ENCODE data around the gene CAMTA1.

DNA sequence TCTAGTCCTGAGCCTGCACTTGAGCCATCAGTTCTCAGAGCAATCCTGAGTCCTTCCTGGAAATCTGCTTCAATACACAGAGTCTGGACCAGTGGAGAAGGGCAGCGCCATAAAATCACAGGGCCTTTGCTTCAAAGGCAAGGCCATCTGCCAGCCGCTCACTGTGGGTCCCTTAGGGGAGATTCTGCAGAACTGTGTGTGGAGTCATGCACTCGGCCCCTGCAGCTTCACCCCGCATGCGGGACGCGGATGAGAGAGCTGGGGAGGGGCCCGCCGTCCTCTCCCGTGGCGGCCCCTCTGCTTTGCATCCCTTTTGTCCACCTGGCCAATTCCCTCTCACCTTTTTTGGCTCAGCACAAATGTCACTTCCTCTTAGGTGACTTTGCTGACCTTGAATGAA is 674.7 kb downstream of the CAMTA1 start:
- TF ChIP-seq, protein P1, sequence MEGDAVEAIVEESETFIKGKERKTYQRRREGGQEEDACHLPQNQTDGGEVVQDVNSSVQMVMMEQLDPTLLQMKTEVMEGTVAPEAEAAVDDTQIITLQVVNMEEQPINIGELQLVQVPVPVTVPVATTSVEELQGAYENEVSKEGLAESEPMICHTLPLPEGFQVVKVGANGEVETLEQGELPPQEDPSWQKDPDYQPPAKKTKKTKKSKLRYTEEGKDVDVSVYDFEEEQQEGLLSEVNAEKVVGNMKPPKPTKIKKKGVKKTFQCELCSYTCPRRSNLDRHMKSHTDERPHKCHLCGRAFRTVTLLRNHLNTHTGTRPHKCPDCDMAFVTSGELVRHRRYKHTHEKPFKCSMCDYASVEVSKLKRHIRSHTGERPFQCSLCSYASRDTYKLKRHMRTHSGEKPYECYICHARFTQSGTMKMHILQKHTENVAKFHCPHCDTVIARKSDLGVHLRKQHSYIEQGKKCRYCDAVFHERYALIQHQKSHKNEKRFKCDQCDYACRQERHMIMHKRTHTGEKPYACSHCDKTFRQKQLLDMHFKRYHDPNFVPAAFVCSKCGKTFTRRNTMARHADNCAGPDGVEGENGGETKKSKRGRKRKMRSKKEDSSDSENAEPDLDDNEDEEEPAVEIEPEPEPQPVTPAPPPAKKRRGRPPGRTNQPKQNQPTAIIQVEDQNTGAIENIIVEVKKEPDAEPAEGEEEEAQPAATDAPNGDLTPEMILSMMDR (IDR thresholded peaks at IDR 0.05), result no peak
- no peak for TF ChIP-seq POLR2AphosphoS5 (IDR thresholded peaks at IDR 0.05; ENCODE audit: insufficient read depth in 1 of 2, low read depth in 1 of 2)
